Measurements from ENCODE around the gene PDE7B.

GRCh38 chr6:136226027-136226673, 374.6 kb downstream of the PDE7B start:
- TF ChIP-seq SIN3A (IDR thresholded peaks at IDR 0.05; ENCODE audit: borderline replicate concordance, insufficient read depth, low read length) (no peak), REST (IDR thresholded peaks at IDR 0.05; ENCODE audit: insufficient read depth in 1 of 2, low read depth in 2 of 2, low read length in 2 of 2) (no peak)

All from PFSK-1 (cell line).